GM12872 (cell line): ENCODE results near the gene ERCC5.
A peak's percentile ranks its signal among the peaks of the same experiment; 100 is the strongest.

Source experiments
- CTCF ChIP-seq: IDR thresholded peaks from 3 replicates; pipeline ENCODE4 v1.5.1; 2011; ENCODE audit warnings: low read depth, mild to moderate bottlenecking, low read length, moderate library complexity; ENCODE audit not compliant: insufficient read depth

The ERCC5 gene

GRCh38 chr13:102900193-102900608 lies 54.4 kb downstream of the ERCC5 start:
- TF ChIP-seq CTCF = no peak

- no peak for TF ChIP-seq CTCF
These were observed 55.2 kb downstream of the ERCC5 start for GRCh38 chr13:102901056-102901455.

GRCh38 chr13:102901615-102902305 lies 55.9 kb downstream of the ERCC5 start:
- TF ChIP-seq CTCF = no peak

GRCh38 chr13:102902789-102903347 lies 57.0 kb downstream of the ERCC5 start:
- TF ChIP-seq CTCF = no peak

GRCh38 chr13:102903659-102904407 lies 58.0 kb downstream of the ERCC5 start:
- peak; percentile 47; the same call in 2 of the 3 replicates for TF ChIP-seq CTCF

GRCh38 chr13:102904408-102904862 lies 58.6 kb downstream of the ERCC5 start:
- no peak for TF ChIP-seq CTCF

- TF ChIP-seq CTCF = no peak
These were observed 60.3 kb downstream of the ERCC5 start for GRCh38 chr13:102905905-102906771.
